PC-3 (cell line): ENCODE results near the gene MANBA. TPM values are rescaled to one million over a fixed set of nuclear protein-coding genes. Genes with fewer than 3 reads are reported as not detected.

Experiments
- ATAC-seq: fragments of 200-7000 bp; cut with Tn5 transposase; 2 replicates; pipeline ENCODE4 v1.9.1; 2020; ENCODE audit warnings: mild to moderate bottlenecking, moderate library complexity
- BruUV-seq: library from RNA; stranded (reverse); fragments of 400-500 nt; replicated peaks from 2 replicates; lab custom pipeline; 2021; lab: Mats Ljungman, UMichigan
- CTCF ChIA-PET: fragments of 300-600 bp; sonication (Branson Sonifier 250); formaldehyde crosslinking; loops from one replicate; lab custom pipeline; 2022; ENCODE audit warnings: antibody characterized with exemption; lab: Charles Lee
- POLR2A ChIA-PET: fragments of 300-600 bp; sonication (Branson Sonifier 250); formaldehyde crosslinking; loops from one replicate; lab custom pipeline; 2022; ENCODE audit warnings: antibody characterized with exemption; ENCODE audit not compliant: unreplicated experiment; lab: Charles Lee
- DNase-seq: peaks from one replicate; pipeline ENCODE4 v3.0.0-alpha.2; 2015
- H2AFZ ChIP-seq: fragments of 300-600 bp; sonication (generic); 2 replicates; pipeline ENCODE4 v1.6.0; 2016; ENCODE audit warnings: antibody characterized with exemption, low read length
- H3F3A ChIP-seq: fragments of 300-600 bp; sonication (generic); one replicate; pipeline ENCODE4 v1.6.0; 2017; ENCODE audit warnings: antibody characterized with exemption, low read length, control low read depth, mild to moderate bottlenecking; ENCODE audit not compliant: unreplicated experiment
- H3K27ac ChIP-seq: fragments of 300-600 bp; sonication (generic); 2 replicates; pipeline ENCODE4 v1.5.1; 2016; ENCODE audit warnings: mild to moderate bottlenecking, low read length
- H3K27me3 ChIP-seq: fragments of 300-600 bp; sonication (generic); 2 replicates; pipeline ENCODE4 v1.6.1; 2016; ENCODE audit warnings: low read length, mixed read lengths
- H3K36me3 ChIP-seq: fragments of 300-600 bp; sonication (generic); 2 replicates; pipeline ENCODE4 v1.6.1; 2016; ENCODE audit warnings: low read depth, mixed run types, low read length, mixed read lengths
- H3K4me1 ChIP-seq: fragments of 300-600 bp; sonication (generic); 2 replicates; pipeline ENCODE4 v1.5.1; 2016; ENCODE audit warnings: low read length; ENCODE audit not compliant: insufficient read depth
- H3K4me2 ChIP-seq: fragments of 300-600 bp; sonication (generic); 2 replicates; pipeline ENCODE4 v1.6.0; 2016; ENCODE audit warnings: low read length
- H3K4me3 ChIP-seq: fragments of 300-600 bp; sonication (generic); 2 replicates; pipeline ENCODE4 v1.5.1; 2016; ENCODE audit warnings: mild to moderate bottlenecking, low read length, mixed read lengths
- H3K79me2 ChIP-seq: fragments of 300-600 bp; sonication (generic); 2 replicates; pipeline ENCODE4 v1.6.1; 2017; ENCODE audit warnings: low read length, mixed read lengths
- H3K9ac ChIP-seq: fragments of 300-600 bp; sonication (generic); 2 replicates; pipeline ENCODE4 v1.6.0; 2016; ENCODE audit warnings: mild to moderate bottlenecking, low read length
- H3K9me2 ChIP-seq: fragments of 300-600 bp; sonication (generic); replicated peaks from 2 replicates; pipeline ENCODE4 v1.6.1; 2016; ENCODE audit warnings: mixed run types, low read length, mixed read lengths
- H3K9me3 ChIP-seq: fragments of 300-600 bp; sonication (generic); 2 replicates; pipeline ENCODE4 v1.6.1; 2016; ENCODE audit warnings: low read length, mixed read lengths
- H4K20me1 ChIP-seq: fragments of 300-600 bp; sonication (generic); 2 replicates; pipeline ENCODE4 v1.6.1; 2016; ENCODE audit warnings: low read length, mixed read lengths
- CTCF ChIP-seq: fragments of 300-600 bp; sonication (generic); conservative IDR thresholded peaks from 2 replicates; pipeline ENCODE4 v1.5.1; 2017; ENCODE audit warnings: antibody characterized with exemption, low read depth, mild to moderate bottlenecking, low read length
- EZH2 ChIP-seq: fragments of 300-600 bp; sonication (generic); IDR thresholded peaks from one replicate; pipeline ENCODE4 v1.6.1; 2017; ENCODE audit warnings: antibody characterized with exemption, mild to moderate bottlenecking, low read length; ENCODE audit not compliant: unreplicated experiment
- EZH2phosphoT487 ChIP-seq: fragments of 300-600 bp; sonication (generic); IDR thresholded peaks from 2 replicates; pipeline ENCODE4 v1.6.1; 2018; ENCODE audit warnings: mild to moderate bottlenecking, antibody characterized with exemption, low read length, borderline replicate concordance
- intact Hi-C: fragments of 100-400 bp; cut with micrococcal nuclease; formaldehyde crosslinking; loops from 2 replicates; pipeline ENCODE4 v1.9.0; 2023
- total RNA-seq: library from RNA; depleted of rRNA; stranded (reverse); fragments of >200 nt; gene quantifications from 2 replicates; pipeline ENCODE4 v1.2.3, GENCODE V29; 2014

MANBA gene
- total RNA-seq, 1 experiment from 2014 or later: 20.9 TPM

- Histone ChIP-seq H3K4me2 (no peak overlapping the region), H2AFZ (no peak overlapping the region), H3K27me3 (no peaks in the 10 kb centered on the region), H4K20me1 (no peaks in the 10 kb centered on the region), H3K9me3 (no peaks in the 10 kb centered on the region), H3K9me2 (no peaks in the 10 kb centered on the region), H3F3A (no peaks in the 10 kb centered on the region), H3K4me1 (no peaks in the 10 kb centered on the region; the same call in 1 of the 2 replicates), H3K4me3 (no peak overlapping the region), H3K27ac (no peak overlapping the region), H3K36me3 (no peaks in the 10 kb centered on the region), H3K9ac (no peak overlapping the region), H3K79me2 (no peaks in the 10 kb centered on the region)
- DNase-seq: no peak
- no peak for ATAC-seq
- no TSS peak for BruUV-seq
- ChIA-PET POLR2A (no interaction called here), CTCF (no interaction called here)
- intact Hi-C loops: loop anchor here (10.0 kb wide), 1 partner anchor 219 kb away; no protein-coding TSS in a partner anchor
- TF ChIP-seq EZH2 (no peak), EZH2phosphoT487 (no peak), CTCF (no peak)
Measured at GRCh38 chr4:102786279-102786678, 25.5 kb upstream of the MANBA start.

- ATAC-seq (no peak), DNase-seq (no peak)
- no peaks in the 10 kb centered on the region for H3K79me2 ChIP-seq
- intact Hi-C loops: loop anchor here (10.0 kb wide), 1 partner anchor 222 kb away; no protein-coding TSS in a partner anchor
- no peaks in the 10 kb centered on the region for H4K20me1 ChIP-seq
- H3K4me2 ChIP-seq: no peak overlapping the region
- H3K9me2 ChIP-seq: no peaks in the 10 kb centered on the region
- no peaks in the 10 kb centered on the region for H3K9me3 ChIP-seq
- no peaks in the 10 kb centered on the region for H3F3A ChIP-seq
- peaks cover 14% of the 10 kb centered on the region for H3K4me1 ChIP-seq
- no peak overlapping the region for H3K9ac ChIP-seq
- TF ChIP-seq CTCF (no peak), EZH2phosphoT487 (no peak), EZH2 (no peak)
- no peak overlapping the region for H3K27ac ChIP-seq
- H3K4me3 ChIP-seq: no peak overlapping the region
- no peaks in the 10 kb centered on the region for H3K36me3 ChIP-seq
- ChIA-PET POLR2A (interaction anchor here (1.0 kb wide), 1 partner anchor 27 kb away, joined by 4 read pairs; no protein-coding TSS in a partner anchor), CTCF (no interaction called here)
- no peak overlapping the region for H2AFZ ChIP-seq
- no TSS peak for BruUV-seq
- H3K27me3 ChIP-seq: no peaks in the 10 kb centered on the region
Measured at GRCh38 chr4:102783006-102783405, 22.2 kb upstream of the MANBA start.

- CTCF ChIA-PET: no interaction called here
- BruUV-seq: no TSS peak
- ATAC-seq: no peak
- Histone ChIP-seq H3F3A (no peaks in the 10 kb centered on the region), H3K27ac (no peak overlapping the region), H2AFZ (no peak overlapping the region), H3K36me3 (no peaks in the 10 kb centered on the region), H3K27me3 (no peaks in the 10 kb centered on the region), H3K9ac (no peak overlapping the region), H3K9me2 (no peaks in the 10 kb centered on the region), H3K4me1 (peaks cover 14% of the 10 kb centered on the region), H3K4me3 (no peak overlapping the region), H3K9me3 (no peaks in the 10 kb centered on the region), H4K20me1 (no peaks in the 10 kb centered on the region), H3K79me2 (no peaks in the 10 kb centered on the region), H3K4me2 (no peak overlapping the region)
- no peak for DNase-seq
- intact Hi-C loops: loop anchor here (10.0 kb wide), 1 partner anchor 223 kb away; no protein-coding TSS in a partner anchor
- TF ChIP-seq EZH2phosphoT487 (no peak), CTCF (no peak), EZH2 (no peak)
- POLR2A ChIA-PET: no interaction called here
Measured at GRCh38 chr4:102781570-102781969, 20.8 kb upstream of the MANBA start.
